ENCODE measurements around the gene CHID1.

Gene CHID1

DNA sequence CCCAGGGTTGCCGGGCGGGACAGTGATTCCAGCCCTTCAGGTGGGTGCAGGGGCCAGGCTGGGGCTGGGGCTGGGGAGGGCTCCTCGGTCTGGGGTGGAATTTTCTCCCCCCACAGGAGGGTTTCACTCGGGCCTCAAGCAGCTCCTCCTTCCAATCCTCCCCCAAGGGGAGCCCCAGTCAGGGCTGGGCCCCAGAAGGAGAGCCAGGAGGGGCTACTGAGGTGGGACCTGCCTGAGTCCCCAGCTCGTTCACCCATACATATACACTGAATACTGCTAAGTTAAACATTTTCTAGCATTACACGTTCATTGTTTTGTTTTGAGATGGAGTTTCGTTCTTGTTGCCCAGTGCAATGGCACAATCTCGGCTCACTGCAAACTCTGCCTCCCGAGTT is 84.4 kb downstream of the CHID1 start:
- Mint-ChIP-seq H3K9me3 (no peaks in the 10 kb centered on the region), H3K27me3 (peaks cover 9% of the 10 kb centered on the region), H3K4me1 (peaks cover 25% of the 10 kb centered on the region), H3K27ac (no peak overlapping the region), H3K36me3 (no peaks in the 10 kb centered on the region), H3K4me3 (peak overlapping the region; percentile 72)

- H3K9me3 Mint-ChIP-seq, result no peaks in the 10 kb centered on the region
- no peak overlapping the region for H3K27ac Mint-ChIP-seq
- no peak overlapping the region for H3K4me3 Mint-ChIP-seq
- peaks cover 28% of the 10 kb centered on the region for H3K4me1 Mint-ChIP-seq
- no peaks in the 10 kb centered on the region for H3K36me3 Mint-ChIP-seq
- H3K27me3 Mint-ChIP-seq, result peaks cover 9% of the 10 kb centered on the region
These were observed 85.0 kb downstream of the CHID1 start for GRCh38 chr11:825366-826226.

- Mint-ChIP-seq H3K4me3 (no peak overlapping the region), H3K36me3 (no peaks in the 10 kb centered on the region), H3K9me3 (no peaks in the 10 kb centered on the region), H3K4me1 (peaks cover 28% of the 10 kb centered on the region), H3K27me3 (peaks cover 9% of the 10 kb centered on the region), H3K27ac (no peak overlapping the region)
These were observed 85.7 kb downstream of the CHID1 start for GRCh38 chr11:824942-825341.

DNA sequence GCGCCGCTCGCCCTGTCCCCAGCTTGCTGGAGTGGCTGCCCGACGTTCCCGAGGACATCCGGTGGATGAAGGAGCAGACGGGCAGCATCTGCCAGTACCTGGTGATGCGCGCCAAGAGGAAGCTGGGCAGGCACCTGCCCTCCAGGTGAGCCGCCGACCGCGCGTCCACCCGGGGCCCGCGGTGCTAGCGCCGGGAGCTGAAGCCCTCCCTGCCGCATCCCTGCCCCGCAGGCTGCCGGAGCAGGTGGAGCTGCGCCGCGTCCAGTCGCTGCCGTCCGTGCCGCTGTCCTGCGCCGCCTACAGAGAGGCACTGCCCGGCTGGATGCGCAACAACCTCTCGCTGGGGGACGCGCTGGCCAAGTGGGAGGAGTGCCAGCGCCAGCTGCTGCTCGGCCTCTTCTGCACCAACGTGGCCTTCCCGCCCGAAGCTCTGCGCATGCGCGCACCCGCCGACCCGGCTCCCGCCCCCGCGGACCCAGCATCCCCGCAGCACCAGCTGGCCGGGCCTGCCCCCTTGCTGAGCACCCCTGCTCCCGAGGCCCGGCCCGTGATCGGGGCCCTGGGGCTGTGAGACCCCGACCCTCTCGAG is 86.2 kb downstream of the CHID1 start:
- H3K4me3 Mint-ChIP-seq, result no peak overlapping the region

GRCh38 chr11:823441-824291 is 86.9 kb downstream of the CHID1 start:
- Mint-ChIP-seq H3K9me3 (no peaks in the 10 kb centered on the region), H3K36me3 (no peaks in the 10 kb centered on the region), H3K27ac (no peak overlapping the region), H3K4me1 (peaks cover 17% of the 10 kb centered on the region), H3K4me3 (no peak overlapping the region), H3K27me3 (peaks cover 6% of the 10 kb centered on the region)

More for the DNA sequence above, 86.2 kb downstream of the CHID1 start:
- Mint-ChIP-seq H3K4me1 (peaks cover 23% of the 10 kb centered on the region), H3K27me3 (peaks cover 9% of the 10 kb centered on the region), H3K27ac (no peak overlapping the region), H3K9me3 (no peaks in the 10 kb centered on the region), H3K36me3 (no peaks in the 10 kb centered on the region)

DNA sequence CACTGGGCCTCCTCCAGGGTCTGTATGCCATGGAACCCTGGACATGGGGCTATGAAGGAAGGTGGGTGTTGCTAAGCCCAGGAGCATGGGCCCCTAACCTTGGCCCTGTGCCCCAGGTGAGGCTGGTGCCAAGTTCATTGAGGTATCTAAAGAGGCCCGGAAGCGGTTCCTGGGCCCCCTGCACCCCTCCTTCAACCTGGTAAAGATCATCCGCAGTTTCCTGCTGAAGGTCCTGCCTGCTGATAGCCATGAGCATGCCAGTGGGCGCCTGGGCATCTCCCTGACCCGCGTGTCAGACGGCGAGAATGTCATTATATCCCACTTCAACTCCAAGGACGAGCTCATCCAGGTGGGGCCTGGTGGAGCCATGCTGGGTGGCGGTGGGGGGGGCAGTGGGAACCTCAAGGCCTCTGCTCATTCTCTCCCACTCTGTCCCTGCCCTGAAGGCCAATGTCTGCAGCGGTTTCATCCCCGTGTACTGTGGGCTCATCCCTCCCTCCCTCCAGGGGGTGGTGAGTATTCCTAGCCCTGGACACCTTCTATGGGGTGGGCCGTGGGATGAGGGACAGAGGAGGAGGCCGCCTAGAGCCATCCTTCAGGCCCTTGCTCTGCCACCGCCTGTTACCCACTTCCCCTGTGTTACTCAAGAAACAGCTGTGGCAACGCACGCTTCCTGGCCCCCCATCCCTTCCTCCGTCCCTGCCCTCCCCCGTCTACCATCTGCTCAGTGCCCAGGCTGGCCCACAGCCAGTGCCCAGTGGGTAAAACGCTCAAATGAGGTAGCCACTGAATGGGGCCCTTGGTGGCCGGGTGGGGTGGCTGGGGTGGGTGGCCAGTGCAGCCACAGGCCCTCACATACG is 88.9 kb downstream of the CHID1 start:
- H3K27ac Mint-ChIP-seq, result no peak overlapping the region
- peak overlapping the region; percentile 30 for H3K4me3 Mint-ChIP-seq
- H3K27me3 Mint-ChIP-seq, result no peaks in the 10 kb centered on the region
- peaks cover 8% of the 10 kb centered on the region for H3K4me1 Mint-ChIP-seq
- no peaks in the 10 kb centered on the region for H3K36me3 Mint-ChIP-seq
- H3K9me3 Mint-ChIP-seq, result no peaks in the 10 kb centered on the region

DNA sequence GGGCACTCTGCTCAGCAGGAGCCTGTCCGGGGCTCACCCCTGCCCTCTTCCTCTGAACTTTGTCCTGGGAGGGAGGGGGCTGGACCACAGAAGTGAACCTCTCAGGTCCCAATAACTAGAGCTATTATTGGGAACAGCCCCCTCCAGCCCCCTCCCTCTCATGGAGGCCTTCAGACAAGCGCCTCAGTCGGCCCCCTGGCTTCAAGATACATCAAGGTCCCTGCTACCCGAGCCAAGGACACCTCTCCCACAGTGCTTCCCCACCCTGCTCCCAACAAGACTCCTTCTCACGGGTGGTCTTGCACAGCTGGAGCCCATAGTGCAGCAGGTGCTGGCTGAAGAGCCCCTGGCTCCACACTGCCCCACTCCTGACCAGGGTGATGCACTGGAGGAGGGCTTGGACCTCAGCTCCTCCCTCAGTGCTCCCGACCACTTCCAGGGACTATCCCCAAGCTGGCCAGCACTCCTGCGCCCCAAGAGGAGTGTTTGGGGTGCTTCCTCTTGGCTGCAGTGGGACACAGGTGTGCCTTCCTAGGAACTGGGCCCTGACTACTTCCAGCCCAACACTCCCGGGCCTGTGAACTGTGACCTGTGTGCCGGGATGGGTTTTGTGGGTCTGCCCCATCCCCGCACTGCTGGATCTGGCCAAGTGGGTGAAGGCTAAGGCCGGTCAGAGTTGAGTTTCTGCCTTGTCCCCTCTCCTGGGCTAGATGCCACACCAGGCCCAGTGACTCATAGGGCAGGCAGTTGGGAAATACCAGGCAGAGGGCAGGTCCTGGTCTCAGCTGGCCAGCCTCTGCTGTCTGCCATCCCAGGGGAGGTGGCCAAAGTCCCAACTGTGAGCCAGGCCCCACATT is 89.7 kb downstream of the CHID1 start:
- Mint-ChIP-seq H3K4me1 (peaks cover 4% of the 10 kb centered on the region), H3K27ac (no peak overlapping the region), H3K4me3 (peak overlapping the region; percentile 86), H3K36me3 (no peaks in the 10 kb centered on the region), H3K27me3 (no peaks in the 10 kb centered on the region), H3K9me3 (no peaks in the 10 kb centered on the region)

GRCh38 chr11:819943-820649 is 90.5 kb downstream of the CHID1 start:
- peaks cover 4% of the 10 kb centered on the region for H3K4me1 Mint-ChIP-seq
- peak overlapping the region; percentile 76 for H3K27ac Mint-ChIP-seq
- no peaks in the 10 kb centered on the region for H3K27me3 Mint-ChIP-seq
- H3K4me3 Mint-ChIP-seq, result peak overlapping the region; percentile 86
- no peaks in the 10 kb centered on the region for H3K9me3 Mint-ChIP-seq
- H3K36me3 Mint-ChIP-seq, result no peaks in the 10 kb centered on the region

DNA sequence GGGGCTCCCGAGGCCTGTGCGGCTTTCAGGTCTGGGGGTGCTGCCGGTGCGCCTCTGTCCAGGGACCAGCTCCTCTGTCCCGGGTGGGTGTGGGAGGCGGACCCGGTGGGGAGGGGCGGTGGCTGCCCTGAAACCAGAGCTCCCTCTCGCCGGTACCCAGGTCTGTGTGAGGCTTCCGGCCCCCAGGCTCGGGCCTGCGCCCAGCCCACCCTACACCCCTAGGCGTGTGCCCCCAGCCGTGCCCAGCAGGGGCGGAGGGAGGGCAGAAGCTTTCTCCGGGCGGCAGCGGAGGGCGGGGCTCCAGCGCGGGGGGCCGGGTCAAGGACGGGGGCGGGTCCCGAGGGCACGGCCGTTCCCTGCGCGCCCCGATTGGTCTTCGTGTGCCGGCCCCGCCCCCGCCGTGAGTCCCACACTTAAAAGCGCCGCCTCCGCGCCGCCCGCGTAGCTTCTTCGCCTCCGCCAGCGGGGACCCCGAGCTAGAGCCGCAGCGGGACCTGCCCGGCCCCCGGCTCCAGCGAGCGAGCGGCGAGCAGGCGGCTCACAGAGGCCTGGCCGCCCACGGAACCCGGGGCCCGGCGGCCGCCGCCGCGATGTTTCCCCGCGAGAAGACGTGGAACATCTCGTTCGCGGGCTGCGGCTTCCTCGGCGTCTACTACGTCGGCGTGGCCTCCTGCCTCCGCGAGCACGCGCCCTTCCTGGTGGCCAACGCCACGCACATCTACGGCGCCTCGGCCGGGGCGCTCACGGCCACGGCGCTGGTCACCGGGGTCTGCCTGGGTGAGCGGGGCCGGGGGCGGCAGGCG is 91.3 kb downstream of the CHID1 start:
- Mint-ChIP-seq H3K27ac (no peak overlapping the region), H3K36me3 (no peaks in the 10 kb centered on the region), H3K27me3 (no peaks in the 10 kb centered on the region), H3K4me1 (peaks cover 4% of the 10 kb centered on the region), H3K9me3 (no peaks in the 10 kb centered on the region), H3K4me3 (peak overlapping the region; percentile 86)

DNA sequence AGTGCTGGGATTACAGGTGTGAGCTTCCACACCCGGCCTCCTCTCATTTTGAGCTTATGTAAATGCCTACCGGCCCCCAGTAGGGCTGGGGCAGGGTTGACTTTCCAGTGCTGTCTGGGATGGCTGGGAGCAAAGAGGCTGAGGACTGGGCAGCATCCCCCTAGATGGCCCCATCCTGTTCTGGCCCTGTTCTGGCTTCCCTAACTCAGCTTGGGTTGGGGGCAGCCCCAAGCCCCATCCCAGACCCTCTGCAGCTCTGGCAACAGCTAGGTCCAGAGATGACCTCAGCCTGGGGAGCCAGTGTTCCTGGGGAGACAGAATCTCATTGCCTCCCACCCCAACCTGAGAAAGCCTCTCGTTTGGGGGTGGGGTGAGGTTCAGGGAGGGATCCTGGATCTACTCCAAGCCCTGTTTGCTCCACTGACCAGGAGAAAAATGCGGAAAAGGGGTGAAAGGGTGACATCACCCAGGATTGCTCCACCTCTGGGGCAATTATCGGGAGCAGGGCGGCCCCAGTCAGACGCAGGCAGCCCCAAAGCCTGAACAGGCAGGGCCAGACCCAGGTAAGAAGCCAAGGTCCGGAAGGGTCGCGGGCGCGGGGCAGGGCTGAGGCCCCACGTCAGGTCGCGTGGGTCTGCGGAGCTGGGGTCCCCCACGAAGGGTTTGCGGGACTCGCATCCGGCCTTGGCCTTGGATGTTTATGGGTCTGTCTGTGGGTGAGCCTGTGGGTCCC is 92.0 kb downstream of the CHID1 start, which contains the start of gene PNPLA2:
TSS of gene PNPLA2 (plus strand) at position 519 of the 733 bp plus-strand sequence. CDS start 805 bp downstream, outside the sequence.
- Mint-ChIP-seq H3K4me3 (peak within 1 kb of the TSS; percentile 86), H3K4me1 (peaks cover 4% of the 10 kb centered on the region), H3K36me3 (no peaks in the 10 kb centered on the region), H3K27me3 (no peaks in the 10 kb centered on the region), H3K27ac (peak within 1 kb of the TSS; percentile 65), H3K9me3 (no peaks in the 10 kb centered on the region)
